NCI-H345 treated with DMSO at 0.1 percent for 48 hours (cell line): ENCODE results near the gene CLEC2D.
"Not testable (repeated sequence)": the region's sequence is repeated elsewhere in the genome, so short reads cannot be mapped to it uniquely, and the experiment has no call there.

Experiments
- DNase-seq: peaks from one replicate; lab custom pipeline; 2025; ENCODE audit not compliant: unreplicated experiment; lab: John Stamatoyannopoulos, UW

The CLEC2D gene, protein sequence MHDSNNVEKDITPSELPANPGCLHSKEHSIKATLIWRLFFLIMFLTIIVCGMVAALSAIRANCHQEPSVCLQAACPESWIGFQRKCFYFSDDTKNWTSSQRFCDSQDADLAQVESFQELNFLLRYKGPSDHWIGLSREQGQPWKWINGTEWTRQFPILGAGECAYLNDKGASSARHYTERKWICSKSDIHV

DNA sequence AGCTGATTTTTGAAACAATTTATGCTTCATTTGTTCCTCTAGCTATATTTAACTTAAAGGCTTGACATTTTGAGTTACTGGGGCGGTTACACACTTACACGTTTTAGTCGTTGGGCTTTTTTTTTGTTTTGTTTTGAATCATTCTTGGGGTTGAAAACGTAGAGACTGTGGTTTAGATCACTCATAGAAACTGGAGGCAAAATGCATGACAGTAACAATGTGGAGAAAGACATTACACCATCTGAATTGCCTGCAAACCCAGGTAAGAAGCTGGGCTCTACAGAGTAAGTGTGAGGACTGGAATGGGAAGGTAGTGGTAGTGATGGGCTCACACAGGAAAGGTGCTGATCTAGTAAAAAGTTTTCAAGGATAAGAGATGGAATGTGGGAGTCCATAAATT lies at the start of gene CLEC2D:
Gene CLEC2D, plus strand, starts transcription at position 180 of the 400 bp plus-strand sequence. Its CDS starts 22 bp downstream, at position 202.
- DNase-seq = no peak

DNA sequence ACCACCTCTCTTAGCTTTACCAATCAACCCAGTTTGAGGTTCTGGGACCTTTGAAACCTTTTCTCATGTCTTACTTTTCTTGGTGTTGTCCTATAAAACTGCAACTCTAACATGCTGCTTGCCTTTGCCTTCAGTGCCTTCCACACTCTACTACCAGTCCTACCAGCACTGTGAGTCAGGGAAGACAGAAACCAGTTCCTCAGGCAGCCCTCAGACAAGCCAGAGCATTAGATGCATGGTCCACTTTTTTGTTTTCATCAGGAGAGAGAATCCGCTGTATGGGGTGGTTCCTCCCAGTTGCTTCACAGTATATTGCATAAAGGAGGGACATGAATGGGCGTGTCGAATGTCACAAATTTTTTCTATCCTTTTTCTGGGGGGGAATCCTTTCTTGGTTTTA lies 44.5 kb upstream of the CLEC2D start:
- DNase-seq = no peak

DNA sequence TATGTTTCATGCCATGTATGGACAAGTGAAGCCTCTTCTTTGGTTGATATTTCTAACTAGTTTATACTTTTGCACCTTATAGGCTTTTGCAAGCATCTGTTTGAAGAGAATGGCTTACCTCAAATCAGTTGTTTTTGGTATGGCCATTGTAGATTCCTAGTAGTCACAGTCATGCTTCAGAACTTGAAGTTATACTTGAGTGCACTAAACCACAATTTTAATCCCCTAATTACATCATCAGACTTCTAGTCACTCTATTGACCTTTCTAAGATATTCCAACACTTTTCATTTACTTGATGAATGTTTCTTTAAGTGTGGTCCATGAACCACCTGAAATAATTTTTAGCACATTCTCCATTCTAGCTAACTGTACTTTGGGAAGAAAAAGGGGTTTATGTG lies 43.2 kb upstream of the CLEC2D start:
- DNase-seq = no peak

DNA sequence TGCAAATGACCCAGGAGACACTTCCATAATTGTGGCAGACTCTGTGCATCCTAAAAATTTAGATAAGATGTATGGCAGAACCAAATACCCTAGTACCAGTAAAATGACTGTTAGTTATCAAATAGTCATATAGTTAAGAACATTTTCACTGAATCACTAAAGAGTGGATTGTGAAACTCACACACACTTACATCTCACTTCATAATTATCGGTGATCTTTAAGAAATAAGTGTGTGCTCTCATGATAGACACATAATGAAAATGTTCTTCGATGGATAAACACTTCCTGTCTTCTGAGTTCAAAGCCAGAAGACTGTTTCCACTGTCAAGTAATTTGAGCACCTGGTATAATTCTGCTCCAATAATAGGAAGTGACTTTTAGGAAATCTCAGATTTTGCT lies 42.7 kb upstream of the CLEC2D start:
- no peak for DNase-seq

DNA sequence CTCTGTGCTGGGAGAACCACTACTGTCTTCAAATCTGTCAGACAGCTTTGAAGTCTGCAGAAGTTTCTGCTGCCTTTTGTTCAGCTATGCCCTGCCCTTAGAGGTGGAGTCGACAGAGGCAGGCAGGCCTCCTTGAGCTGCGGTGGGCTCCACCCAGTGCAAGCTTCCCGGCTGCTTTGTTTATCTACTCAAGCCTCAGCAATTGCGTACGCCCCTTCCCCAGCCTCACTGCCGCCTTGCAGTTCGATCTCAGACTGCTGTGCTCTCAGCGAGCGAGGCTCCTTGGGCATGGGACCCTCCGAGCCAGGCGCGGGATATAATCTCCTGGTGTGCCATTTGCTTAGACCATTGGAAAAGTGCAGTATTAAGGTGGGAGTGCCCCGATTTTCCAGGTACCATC lies 36.7 kb upstream of the CLEC2D start:
- no peak for DNase-seq

DNA sequence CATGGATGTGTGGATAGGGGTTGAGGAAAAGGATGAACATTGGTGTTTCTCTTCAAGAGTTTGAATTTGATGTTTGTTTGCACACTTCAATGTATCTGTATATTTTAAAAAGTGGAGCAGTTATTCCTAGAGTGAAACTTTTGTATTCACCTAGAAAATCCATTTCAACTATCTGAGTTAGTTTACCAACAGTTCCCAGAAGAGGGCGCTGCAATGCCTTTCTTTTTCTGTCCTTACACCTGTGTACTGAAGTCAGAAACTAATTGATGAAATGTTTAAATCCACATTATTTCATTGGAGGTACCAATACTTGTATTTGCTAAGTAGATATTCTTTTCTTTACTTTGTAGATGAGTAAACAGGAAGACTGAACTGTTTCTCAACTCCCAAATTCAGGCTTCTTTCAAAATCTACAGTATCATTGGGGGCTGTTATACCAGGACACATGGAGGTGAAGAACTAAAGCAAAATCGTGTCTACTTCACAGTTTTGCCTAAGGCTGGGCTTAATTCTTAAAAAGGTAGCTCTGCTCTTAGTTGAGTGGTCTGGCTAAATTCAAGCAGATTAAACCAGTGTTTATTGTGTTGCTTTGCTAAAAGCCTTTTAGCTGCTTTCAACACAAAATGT lies 35.2 kb upstream of the CLEC2D start:
- DNase-seq = peak; percentile 23

DNA sequence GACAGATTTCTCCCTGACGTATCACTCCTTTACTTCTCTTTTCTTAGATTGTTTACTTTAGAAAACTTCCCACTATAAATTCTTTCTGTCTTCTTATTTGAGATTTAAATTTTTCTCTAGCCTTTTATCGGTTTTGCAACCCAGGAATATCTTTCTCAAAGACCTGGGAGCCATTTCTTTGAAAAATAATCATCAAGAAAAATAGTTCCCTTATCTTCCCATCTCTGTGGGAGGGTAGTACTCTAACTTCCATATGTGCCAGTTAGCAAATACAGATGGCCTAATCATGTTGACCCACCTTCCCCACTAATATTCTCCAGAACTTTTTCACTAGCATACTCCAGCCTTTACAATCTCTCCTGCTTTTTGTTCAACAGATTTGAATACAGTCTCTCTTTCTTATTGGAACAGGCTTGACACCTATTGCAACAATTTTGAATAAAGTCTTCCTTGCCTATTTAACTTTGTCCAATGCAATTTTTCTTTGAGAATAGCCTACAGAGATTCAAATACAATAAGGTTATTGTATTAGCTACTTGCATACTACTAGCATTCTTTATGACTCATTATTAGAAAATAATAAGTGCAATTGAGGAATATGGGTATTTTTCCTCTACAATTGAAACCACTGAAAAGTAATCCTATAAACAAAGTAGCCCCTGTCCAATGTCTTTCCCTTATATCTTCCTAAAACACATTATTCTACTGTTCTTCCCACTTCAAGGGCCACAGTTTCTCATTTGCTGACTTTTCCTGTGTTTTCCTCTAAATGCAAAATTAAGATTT lies 34.4 kb upstream of the CLEC2D start:
- DNase-seq = no peak

DNA sequence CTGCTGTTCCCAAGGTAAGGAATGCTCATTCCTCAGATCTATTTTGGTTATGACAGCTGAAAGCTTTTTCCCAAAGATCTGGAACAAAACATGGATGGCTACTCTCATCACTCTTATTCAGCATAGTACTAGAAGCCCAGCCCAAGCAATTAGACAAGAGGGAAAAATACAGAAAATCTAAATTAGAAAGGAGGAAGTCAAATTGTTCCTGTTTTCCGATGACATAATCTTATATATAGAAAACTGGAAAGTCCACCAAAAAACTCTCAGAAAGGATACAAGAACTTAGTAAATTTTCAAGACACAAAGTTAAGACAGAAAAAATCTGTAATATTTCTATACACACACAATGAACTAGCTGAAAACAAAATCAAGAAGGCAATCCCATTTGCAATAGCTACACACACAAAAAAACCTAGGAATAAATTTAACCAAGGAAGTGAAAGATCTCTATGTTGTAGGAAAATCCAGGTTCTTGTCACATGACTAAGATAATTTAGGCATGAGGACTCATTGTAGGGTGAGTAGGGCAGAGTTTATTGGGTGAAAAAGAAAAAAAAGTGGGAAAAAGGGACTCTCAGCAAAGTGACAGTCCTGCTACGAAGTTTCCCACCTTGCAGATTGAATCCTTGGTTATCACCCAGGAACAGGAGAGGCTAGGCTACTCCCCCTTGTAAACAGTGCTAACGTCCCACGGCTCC lies 33.2 kb upstream of the CLEC2D start:
- no peak for DNase-seq

DNA sequence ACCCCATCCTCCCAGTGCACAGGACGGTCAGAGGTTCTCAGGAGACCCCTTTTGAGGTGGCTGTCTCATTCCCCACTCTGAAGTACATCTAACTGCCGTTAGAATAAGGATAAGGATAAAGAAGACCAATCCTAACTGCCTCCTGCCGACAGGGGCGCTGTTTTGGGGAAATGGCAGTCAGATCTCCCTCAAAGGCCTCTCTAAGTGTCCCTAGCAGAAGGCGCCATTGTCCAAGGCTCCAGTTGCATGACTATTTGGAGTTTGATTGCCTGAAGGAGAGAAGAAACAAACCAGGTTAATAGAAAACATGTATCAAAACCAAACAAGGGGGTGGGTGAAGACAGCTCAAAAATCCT lies 32.7 kb upstream of the CLEC2D start:
- no peak for DNase-seq

DNA sequence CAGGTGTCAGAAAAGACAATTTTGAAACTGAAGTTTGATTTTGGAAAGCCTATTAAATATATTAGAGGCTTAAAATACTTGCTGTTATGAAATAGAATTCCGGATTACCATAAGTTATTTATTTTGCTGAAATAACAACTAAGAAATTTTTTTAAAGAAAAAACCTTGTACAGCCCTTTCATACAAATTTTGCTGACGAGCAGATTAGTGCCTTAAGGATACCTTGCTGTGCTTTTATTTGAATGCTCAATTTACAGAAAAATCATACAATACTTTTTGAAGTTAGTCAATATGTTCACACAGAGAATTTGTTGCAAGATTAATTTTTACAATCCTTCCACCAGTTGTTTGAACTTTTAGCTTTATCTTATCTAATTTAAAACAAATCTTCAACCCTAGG lies 29.5 kb upstream of the CLEC2D start:
- DNase-seq = no peak

DNA sequence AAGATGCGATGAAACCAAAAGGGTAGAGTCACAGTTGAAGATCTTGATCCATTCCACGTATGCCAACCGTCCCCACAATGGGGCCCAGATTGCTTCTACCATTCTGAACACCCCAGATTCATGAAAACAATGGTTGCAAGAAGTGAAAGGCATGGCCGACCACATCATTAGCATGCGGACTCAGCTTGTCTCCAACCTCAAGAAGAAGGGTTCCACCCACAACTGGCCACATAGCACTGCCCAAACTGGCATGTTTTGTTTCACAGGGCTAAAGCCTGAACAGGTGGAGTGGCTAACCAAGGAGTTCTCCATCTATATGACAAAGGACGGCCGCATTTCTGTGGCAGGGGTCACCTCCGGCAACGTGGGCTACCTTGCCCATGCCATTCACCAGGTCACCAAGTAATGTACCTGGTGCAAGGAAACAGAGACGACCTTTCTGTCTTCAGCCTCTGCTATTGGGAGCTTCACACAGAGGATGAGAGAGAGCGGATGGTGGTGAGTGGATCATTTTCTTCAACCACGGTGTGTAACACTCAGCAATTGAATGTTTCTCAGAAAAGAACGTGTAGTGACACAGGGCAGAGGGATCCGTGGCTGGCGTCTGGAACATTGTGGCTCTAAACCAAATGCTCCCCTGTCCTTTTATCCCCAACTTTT lies 26.8 kb upstream of the CLEC2D start:
- no peak for DNase-seq

DNA sequence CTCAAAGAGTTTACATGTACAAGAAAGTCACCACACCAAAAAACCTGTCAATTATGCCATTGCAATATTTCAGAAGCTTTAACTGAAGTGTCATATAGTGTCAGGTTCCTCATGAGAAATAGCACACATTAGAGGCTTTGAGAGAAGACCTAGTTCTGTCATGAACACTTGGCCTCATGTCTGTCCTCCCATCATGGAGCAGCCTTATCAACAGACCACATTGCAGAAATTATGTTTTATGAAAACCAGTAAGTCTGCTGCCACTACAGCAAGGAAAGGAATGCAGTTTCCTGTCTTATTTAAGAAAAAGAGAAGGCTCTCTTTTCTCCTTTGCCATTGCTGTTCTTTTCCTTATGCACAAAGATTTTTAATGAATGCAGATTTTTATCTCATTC lies 26.2 kb upstream of the CLEC2D start:
- DNase-seq = no peak

DNA sequence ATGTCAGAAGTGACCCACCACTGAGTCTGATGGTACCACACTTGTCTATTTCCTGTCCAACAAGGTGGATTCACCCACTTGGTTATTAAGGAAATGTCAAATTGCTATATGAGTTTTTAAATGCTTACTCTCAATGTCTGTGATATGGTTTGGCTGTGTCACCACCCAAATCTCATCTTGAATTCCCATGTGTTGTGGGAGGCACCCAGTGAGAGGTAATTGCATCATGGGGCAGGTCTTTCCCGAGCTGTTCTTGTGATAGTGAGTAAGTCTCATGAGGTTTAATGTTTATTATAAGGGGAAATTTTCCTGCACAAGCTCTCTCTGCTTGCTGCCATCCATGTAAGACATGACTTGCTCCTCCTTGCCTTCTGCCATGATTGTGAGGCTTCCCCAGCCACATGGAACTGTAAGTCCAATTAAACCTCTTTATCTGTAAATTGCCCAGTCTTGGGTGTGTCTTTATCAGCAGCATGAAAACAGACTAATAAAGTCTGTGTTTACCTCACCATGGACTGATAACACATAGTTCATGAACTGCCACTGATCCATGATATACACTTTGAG lies 24.4 kb upstream of the CLEC2D start:
- not testable (repeated sequence) for DNase-seq

DNA sequence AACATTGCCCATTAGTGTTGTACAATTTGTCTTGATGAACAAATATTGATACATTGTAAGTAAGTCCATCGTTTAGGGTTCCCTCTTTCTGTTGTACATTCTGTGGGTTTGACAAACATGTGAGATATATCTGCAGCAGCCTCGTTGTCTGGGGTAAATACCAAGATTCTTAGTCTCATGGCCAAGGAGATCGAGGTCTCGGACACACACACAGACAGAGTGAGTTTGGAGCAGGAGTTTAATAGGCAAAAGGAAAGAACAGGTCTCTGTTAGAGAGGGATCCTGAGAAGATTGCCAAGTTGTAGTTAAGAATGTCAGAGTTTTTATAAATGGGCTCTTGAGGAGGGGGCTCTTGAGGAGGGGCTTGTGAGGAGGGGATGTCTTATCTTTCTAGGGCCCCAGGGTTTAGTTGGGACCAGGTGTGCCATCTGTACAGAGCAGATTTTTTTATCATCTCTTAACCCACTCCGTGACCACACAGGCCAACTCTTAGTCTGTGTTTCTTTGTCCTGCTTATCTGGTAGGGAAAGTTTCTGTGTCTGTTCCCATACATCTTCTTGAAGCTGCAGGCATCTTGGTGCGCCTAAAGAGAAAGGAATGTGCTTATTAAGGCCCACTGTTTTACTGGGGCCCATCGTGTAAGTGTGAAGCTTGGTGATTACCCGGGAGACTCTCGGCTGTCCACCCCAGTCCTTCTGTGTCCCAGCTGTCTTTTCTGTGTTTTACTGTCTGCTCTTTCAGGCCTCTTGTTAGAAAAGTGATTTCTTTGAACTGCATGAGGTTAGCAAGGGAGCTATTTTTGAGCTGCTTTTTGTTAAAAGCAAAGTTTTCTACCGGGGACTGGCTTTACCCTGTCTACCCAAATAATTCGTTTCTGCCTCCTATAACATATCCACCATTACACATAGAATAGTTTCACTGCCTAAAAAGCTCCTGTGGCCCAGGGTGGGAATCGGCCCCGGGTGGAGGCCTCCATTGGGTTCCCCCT lies 22.4 kb upstream of the CLEC2D start:
- DNase-seq = no peak

DNA sequence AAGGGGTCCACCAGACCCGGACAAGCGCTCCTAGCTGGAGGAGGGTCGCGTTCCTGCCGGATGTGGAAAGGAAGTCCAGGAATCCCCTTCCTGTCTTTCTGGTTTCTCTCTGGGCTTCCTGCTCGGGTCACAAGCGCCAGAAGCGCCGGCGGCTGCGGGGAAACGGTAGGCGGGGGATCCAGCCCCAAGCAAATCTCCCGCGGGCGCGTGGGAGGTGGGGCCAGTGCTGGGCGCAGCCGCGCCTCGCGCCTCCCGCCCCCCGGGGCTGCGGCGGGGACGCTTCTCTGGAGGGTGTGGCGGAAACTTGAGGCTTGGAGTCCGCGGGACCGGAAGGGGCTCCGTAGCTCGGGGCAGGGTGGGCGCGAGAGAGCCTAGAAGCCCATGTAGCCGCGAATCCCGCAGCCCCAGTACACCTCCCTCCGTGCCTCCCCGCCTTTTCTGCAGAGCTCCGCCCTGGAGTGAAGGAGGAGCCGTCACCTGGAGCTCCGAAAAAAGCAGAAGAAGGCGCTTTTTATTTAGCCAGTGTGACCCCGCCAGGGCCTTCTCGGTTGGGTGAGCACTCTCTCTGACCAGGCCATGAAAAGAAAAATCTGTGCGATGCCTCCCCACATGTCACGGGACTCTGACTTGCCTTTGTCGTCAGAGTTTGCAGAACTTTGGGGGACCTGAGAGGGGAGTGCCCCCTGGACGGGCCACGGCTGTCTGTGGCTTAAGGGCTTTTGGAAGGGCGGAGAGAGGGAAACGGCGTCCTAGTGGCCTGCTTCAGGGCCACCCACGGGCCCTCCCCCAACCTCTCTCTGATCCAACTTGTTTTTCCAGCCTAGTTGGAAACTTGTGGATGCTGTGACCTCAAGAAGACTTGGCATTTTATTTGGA lies 21.4 kb upstream of the CLEC2D start:
- peak; percentile 78 for DNase-seq

DNA sequence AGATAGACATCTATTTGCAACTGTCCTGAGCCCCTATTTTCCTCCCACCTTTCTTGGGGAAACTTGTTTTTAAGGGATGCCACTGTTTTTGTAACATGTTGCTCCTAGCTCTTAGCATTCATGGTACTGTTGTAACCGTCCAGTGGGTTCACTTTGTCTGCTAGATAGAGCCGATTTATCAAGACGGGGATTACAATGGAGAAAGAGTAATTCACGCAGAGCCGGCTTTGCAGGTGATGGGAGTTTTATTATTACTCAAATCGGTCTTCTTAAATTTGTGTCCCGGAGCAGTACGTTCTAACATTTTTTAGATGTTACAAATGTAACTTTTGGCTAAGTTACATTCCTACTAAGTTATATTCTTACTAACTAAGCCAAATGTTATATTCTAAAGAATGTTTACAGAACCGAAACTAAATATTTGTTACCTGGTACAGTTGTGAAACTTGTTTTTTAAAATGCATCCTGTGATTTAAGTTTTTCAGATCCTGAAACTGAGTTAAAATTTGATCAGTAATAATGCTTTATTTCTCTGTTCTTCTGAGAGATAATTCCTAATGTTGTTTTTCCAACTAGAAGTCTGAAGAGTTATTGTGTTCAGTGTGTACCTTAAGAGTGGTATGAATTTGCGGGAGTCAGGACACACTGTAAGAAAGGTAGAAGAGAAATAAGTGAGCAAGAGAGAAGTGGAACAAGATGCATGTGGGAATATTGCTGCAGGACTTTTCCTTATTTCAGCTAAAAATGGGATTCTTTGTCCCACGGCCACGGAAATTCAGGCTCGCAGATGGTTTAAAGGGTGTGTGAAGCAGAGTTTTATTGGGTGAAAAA lies 20.6 kb upstream of the CLEC2D start:
- no peak for DNase-seq

DNA sequence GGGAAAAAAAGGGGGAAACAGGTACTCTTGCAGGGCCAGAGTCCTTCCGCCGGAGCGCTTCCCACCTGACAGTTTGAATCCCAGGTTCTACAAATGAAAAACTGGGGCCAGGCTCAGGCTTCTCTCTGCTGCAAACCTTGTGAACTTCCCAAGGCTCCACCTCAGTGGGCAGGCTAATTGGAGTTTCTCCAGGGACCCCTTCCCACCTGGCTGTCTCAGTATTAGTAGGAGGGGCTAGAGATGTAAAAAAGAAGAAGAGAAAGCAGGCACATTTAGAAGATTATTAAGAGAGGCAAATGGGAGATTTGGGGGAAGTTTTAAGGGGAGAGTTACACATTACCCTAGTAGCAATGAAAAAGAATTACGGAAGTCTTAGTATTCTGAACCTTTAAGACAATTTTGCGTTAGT lies 20.0 kb upstream of the CLEC2D start:
- DNase-seq = no peak

DNA sequence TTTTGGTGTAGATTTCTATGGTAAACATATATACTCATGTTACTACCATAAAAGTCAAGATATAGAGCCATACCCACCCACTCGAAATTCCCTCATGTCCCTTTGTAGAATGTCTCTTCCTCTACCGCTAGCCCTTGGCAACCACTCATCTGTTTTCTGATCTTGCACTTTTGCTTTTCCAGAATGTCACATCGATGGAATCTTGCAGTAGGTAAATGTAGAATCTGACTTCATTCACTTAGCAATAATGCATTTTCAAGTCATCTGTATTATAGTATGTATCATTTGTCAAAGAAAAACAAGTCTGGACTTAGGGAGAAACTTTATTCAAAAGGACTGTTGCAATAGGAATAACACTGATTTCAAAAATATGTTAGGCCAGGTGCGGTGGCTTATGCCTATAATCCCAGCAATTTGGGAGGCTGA lies 19.3 kb upstream of the CLEC2D start:
- DNase-seq = no peak
